ENCODE data around the gene COX10. TPM values are rescaled to one million over a fixed set of nuclear protein-coding genes. Genes with fewer than 3 reads are reported as not detected.

COX10 gene
- total RNA-seq, 1 experiment from 2014 or later, result 13.4 TPM

GRCh38 chr17:14098246-14098645, 28.9 kb downstream of the COX10 start:
- Histone ChIP-seq H3K9me3 (ENCODE audit: control insufficient read depth, insufficient read depth, low read depth, low read length) (no peaks in the 10 kb centered on the region), H3K27me3 (ENCODE audit: control insufficient read depth, insufficient read depth, low read length) (no peaks in the 10 kb centered on the region), H3K4me3 (ENCODE audit: low read depth in 2 of 2, low read length in 2 of 2) (no peak overlapping the region), H3K27ac (ENCODE audit: low read length) (no peak overlapping the region), H3K4me1 (ENCODE audit: control insufficient read depth, insufficient read depth, low read length) (no peaks in the 10 kb centered on the region), H3K36me3 (ENCODE audit: control insufficient read depth, insufficient read depth, low read length) (no peaks in the 10 kb centered on the region)
- ChIA-PET CTCF (no interaction called here), POLR2A (no interaction called here)
- DNase-seq (ENCODE audit: low read depth, low spot score), result no peak
- no peak for ATAC-seq
- in situ Hi-C loops (cut with HindIII; ENCODE audit: low pct_unique_long_range_greater_than_20kb, low sequenced_read_pairs) (no loop called here), intact Hi-C loops (cut with micrococcal nuclease; ENCODE audit: unreplicated experiment) (no loop called here)
- no peak for TF ChIP-seq CTCF (IDR thresholded peaks at IDR 0.05)
- no peak for TF ChIP-seq REST (IDR thresholded peaks at IDR 0.05; ENCODE audit: insufficient read depth in 1 of 2, low read depth in 2 of 2, low read length in 1 of 2)
- no peak for TF ChIP-seq SIN3A (IDR thresholded peaks at IDR 0.05; ENCODE audit: borderline replicate concordance, insufficient read depth, low read depth, low read length)
- TF ChIP-seq POLR2AphosphoS5 (IDR thresholded peaks at IDR 0.05; ENCODE audit: low read depth, low read length), result no peak
- no peak for TF ChIP-seq TCF7L2 (IDR thresholded peaks at IDR 0.05; ENCODE audit: low read depth, low read length)
- no TSS peak for BruUV-seq (replicated peaks)

- Histone ChIP-seq H3K27ac (ENCODE audit: low read length) (no peak overlapping the region), H3K36me3 (ENCODE audit: control insufficient read depth, insufficient read depth, low read length) (no peaks in the 10 kb centered on the region; the same call in 1 of the 2 replicates), H3K9me3 (ENCODE audit: control insufficient read depth, insufficient read depth, low read depth, low read length) (no peaks in the 10 kb centered on the region), H3K4me1 (ENCODE audit: control insufficient read depth, insufficient read depth, low read length) (no peaks in the 10 kb centered on the region), H3K27me3 (ENCODE audit: control insufficient read depth, insufficient read depth, low read length) (no peaks in the 10 kb centered on the region), H3K4me3 (ENCODE audit: low read depth in 2 of 2, low read length in 2 of 2) (no peak overlapping the region)
- TF ChIP-seq REST (IDR thresholded peaks at IDR 0.05; ENCODE audit: insufficient read depth in 1 of 2, low read depth in 2 of 2, low read length in 1 of 2) (no peak), TCF7L2 (IDR thresholded peaks at IDR 0.05; ENCODE audit: low read depth, low read length) (no peak), SIN3A (IDR thresholded peaks at IDR 0.05; ENCODE audit: borderline replicate concordance, insufficient read depth, low read depth, low read length) (no peak), POLR2AphosphoS5 (IDR thresholded peaks at IDR 0.05; ENCODE audit: low read depth, low read length) (no peak)
- ATAC-seq (no peak), DNase-seq (ENCODE audit: low read depth, low spot score) (no peak)
- CTCF ChIA-PET, result no interaction called here
- intact Hi-C loops (cut with micrococcal nuclease; ENCODE audit: unreplicated experiment) (no loop called here), in situ Hi-C loops (cut with HindIII; ENCODE audit: low pct_unique_long_range_greater_than_20kb, low sequenced_read_pairs) (no loop called here)
- POLR2A ChIA-PET, result no interaction called here
- BruUV-seq (replicated peaks), result no TSS peak
Observed at GRCh38 chr17:14101976-14102375, 32.7 kb downstream of the COX10 start.
